Stimulated activated CD8-positive, alpha-beta memory T cell treated with anti-CD3 and anti-CD28 coated beads, Interleukin-12 subunit alpha, Interleukin-12 subunit beta, amount 100 ng/mL, for 24 hours (primary cell): ENCODE results near the gene ZNF772.
"Not testable (repeated sequence)": the region's sequence is repeated elsewhere in the genome, so short reads cannot be mapped to it uniquely, and the experiment has no call there.

ENCODE experiments used
- DNase-seq: peaks from one replicate; pipeline ENCODE4 v3.0.0-alpha.2; 2020; ENCODE audit errors: extremely low read depth

The ZNF772 gene

GRCh38 chr19:57477191-57478008 is at the start of gene ZNF772:
ZNF772 (minus strand) TSS chr19:57477566; CDS start chr19:57477309, 257 bp downstream.
- peak; percentile 72 for DNase-seq

GRCh38 chr19:57518021-57518420 is 40.7 kb upstream of the ZNF772 start:
- not testable (repeated sequence) for DNase-seq

- no peak for DNase-seq
Measured at GRCh38 chr19:57515255-57515654, 37.9 kb upstream of the ZNF772 start.

GRCh38 chr19:57512845-57513244 is 35.5 kb upstream of the ZNF772 start:
- no peak for DNase-seq

- no peak for DNase-seq
Measured at GRCh38 chr19:57511484-57511883, 34.1 kb upstream of the ZNF772 start.

- DNase-seq: no peak
Measured at GRCh38 chr19:57506163-57506562, 28.8 kb upstream of the ZNF772 start.

- not testable (repeated sequence) for DNase-seq
Measured at GRCh38 chr19:57500400-57500799, 23.0 kb upstream of the ZNF772 start.

- peak; percentile 89 for DNase-seq
Measured at GRCh38 chr19:57499680-57500395, 22.5 kb upstream of the ZNF772 start, which contains the start of gene ZNF773. ZNF773 (plus strand) TSS chr19:57499938; CDS start chr19:57500081, 143 bp downstream.

- DNase-seq: not testable (repeated sequence)
Measured at GRCh38 chr19:57499332-57499679, 21.9 kb upstream of the ZNF772 start.

- DNase-seq: not testable (repeated sequence)
Measured at GRCh38 chr19:57488299-57488644, 10.9 kb upstream of the ZNF772 start.

GRCh38 chr19:57487477-57488298 is 10.3 kb upstream of the ZNF772 start, which contains the start of gene ZNF419:
ZNF419 (plus strand) TSS chr19:57487750; CDS start chr19:57487951, 201 bp downstream.
- peak; percentile 82 for DNase-seq

- DNase-seq: no peak
Measured at GRCh38 chr19:57473646-57474045, 3.7 kb downstream of the ZNF772 start.

GRCh38 chr19:57466489-57466888 is 10.9 kb downstream of the ZNF772 start:
- DNase-seq: no peak

- no peak for DNase-seq
Measured at GRCh38 chr19:57465680-57466381, 11.5 kb downstream of the ZNF772 start.

- no peak for DNase-seq
Measured at GRCh38 chr19:57452307-57452706, 25.1 kb downstream of the ZNF772 start.

GRCh38 chr19:57443121-57443696 is 34.2 kb downstream of the ZNF772 start:
- DNase-seq: no peak

- no peak for DNase-seq
Measured at GRCh38 chr19:57441979-57442752, 35.2 kb downstream of the ZNF772 start.

GRCh38 chr19:57438925-57439324 is 38.4 kb downstream of the ZNF772 start:
- no peak for DNase-seq

GRCh38 chr19:57437931-57438330 is 39.4 kb downstream of the ZNF772 start:
- DNase-seq: no peak

GRCh38 chr19:57436417-57436816 is 40.9 kb downstream of the ZNF772 start:
- no peak for DNase-seq
